Fibroblast of the aortic adventitia (primary cell): ENCODE data around the gene HRK. TPM values are rescaled to one million over a fixed set of nuclear protein-coding genes. Genes with fewer than 3 reads are reported as not detected.

Experiments
- total RNA-seq: library from RNA; depleted of rRNA; stranded (reverse); fragments of >200 nt; gene quantifications from 2 replicates; pipeline ENCODE4 v1.2.3, GENCODE V29; 2012; ENCODE audit warnings: low replicate concordance

The HRK gene
- total RNA-seq, 1 donor, result not detected

Other genes with a start within 250 kb of the HRK start
- 7.0 and 24.4 TPM in 2 replicates for gene SPRING1, start 143.4 kb downstream of the HRK start, total RNA-seq
- 0.98 and 2.3 TPM in 2 replicates for gene RNFT2, start 143.1 kb downstream of the HRK start, total RNA-seq
- 6.6 and 11.2 TPM in 2 replicates for gene FBXW8, start 29.5 kb upstream of the HRK start, total RNA-seq
- gene TESC, start 218.0 kb upstream of the HRK start, total RNA-seq, result not detected in 2 replicates